ENCODE results near the gene MSANTD2.

MSANTD2 gene

GRCh38 chr11:124825876-124826275 is 25.7 kb upstream of the MSANTD2 start:
- in situ Hi-C loops (cut with MboI; ENCODE audit: low pct_unique_long_range_greater_than_20kb, low sequenced_read_pairs): loop anchor here (25.0 kb wide), 1 partner anchor 164 kb away; the partner anchor contains the start of genes SIAE and SPA17
- no peak for DNase-seq

GRCh38 chr11:124823512-124824376 is 23.5 kb upstream of the MSANTD2 start:
- in situ Hi-C loops (cut with MboI; ENCODE audit: low pct_unique_long_range_greater_than_20kb, low sequenced_read_pairs): no loop called here
- DNase-seq: no peak

DNA sequence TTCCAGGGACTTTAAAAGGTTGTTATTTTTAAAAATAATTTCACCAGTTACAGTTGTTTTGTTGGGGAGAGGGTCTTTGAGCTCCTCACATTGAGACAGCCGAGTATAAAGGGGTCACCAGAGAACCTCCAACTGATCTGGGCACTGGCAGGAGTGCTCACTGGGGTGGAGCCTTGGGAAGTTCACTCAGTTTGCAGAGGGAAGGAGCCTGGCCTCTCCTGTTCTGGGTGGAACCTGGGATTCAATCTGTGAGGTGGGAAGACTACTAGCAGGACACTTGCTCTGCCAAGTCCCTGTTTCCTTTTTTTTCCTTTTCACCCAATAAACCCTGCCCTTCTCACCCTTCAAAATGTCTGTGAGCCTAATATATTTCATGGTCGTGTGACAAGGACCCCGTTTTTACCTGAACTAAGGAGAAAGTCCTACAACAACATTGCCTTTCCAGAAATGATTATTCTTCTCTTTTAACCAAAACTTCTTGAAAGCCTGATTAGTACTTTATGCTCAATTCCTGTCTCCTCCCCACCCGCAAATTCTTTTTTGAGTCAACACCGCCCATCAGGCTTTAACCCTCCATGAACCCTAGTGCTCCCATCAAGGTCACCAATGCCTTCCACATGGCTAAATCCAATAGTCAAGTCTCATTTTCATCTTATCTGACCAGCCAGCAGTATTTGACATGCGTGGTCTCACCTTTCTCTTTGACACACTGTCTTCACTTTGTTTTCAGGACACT is 22.0 kb upstream of the MSANTD2 start:
- DNase-seq: no peak
- in situ Hi-C loops (cut with MboI; ENCODE audit: low pct_unique_long_range_greater_than_20kb, low sequenced_read_pairs): no loop called here

GRCh38 chr11:124817036-124817435 is 16.8 kb upstream of the MSANTD2 start:
- in situ Hi-C loops (cut with MboI; ENCODE audit: low pct_unique_long_range_greater_than_20kb, low sequenced_read_pairs): no loop called here
- no peak for DNase-seq

GRCh38 chr11:124814739-124815138 is 14.5 kb upstream of the MSANTD2 start:
- in situ Hi-C loops (cut with MboI; ENCODE audit: low pct_unique_long_range_greater_than_20kb, low sequenced_read_pairs): no loop called here
- no peak for DNase-seq

DNA sequence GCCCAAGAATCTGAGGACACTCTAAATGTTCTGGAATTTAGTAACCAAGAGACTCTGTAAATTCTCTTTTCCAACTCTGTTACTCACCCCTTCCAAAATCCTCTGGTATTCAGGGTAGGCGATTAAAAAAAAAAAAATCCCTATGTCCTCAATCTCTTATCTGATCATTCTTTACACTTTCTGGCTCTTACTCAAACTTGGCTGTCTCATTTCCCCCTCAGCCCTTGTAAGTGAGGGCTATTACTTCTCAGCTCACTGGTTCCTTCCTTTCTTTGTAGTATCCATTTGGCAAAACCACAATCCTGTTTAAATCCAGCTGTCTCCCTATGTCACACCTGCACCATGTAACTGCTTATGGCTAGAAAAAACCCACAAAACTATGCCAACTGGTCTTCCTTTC is 12.7 kb upstream of the MSANTD2 start:
- in situ Hi-C loops (cut with MboI; ENCODE audit: low pct_unique_long_range_greater_than_20kb, low sequenced_read_pairs): no loop called here
- no peak for DNase-seq

GRCh38 chr11:124811399-124812125 is 11.4 kb upstream of the MSANTD2 start:
- no peak for DNase-seq
- in situ Hi-C loops (cut with MboI; ENCODE audit: low pct_unique_long_range_greater_than_20kb, low sequenced_read_pairs): no loop called here

- no peak for DNase-seq
- in situ Hi-C loops (cut with MboI; ENCODE audit: low pct_unique_long_range_greater_than_20kb, low sequenced_read_pairs): no loop called here
Observed at GRCh38 chr11:124807660-124808270, 7.6 kb upstream of the MSANTD2 start.

GRCh38 chr11:124807201-124807600 is 7.0 kb upstream of the MSANTD2 start:
- no peak for DNase-seq

GRCh38 chr11:124804884-124805283 is 4.7 kb upstream of the MSANTD2 start:
- in situ Hi-C loops (cut with MboI; ENCODE audit: low pct_unique_long_range_greater_than_20kb, low sequenced_read_pairs): no loop called here
- no peak for DNase-seq

More at GRCh38 chr11:124807201-124807600, 7.0 kb upstream of the MSANTD2 start:
- in situ Hi-C loops (cut with MboI; ENCODE audit: low pct_unique_long_range_greater_than_20kb, low sequenced_read_pairs): no loop called here

DNA sequence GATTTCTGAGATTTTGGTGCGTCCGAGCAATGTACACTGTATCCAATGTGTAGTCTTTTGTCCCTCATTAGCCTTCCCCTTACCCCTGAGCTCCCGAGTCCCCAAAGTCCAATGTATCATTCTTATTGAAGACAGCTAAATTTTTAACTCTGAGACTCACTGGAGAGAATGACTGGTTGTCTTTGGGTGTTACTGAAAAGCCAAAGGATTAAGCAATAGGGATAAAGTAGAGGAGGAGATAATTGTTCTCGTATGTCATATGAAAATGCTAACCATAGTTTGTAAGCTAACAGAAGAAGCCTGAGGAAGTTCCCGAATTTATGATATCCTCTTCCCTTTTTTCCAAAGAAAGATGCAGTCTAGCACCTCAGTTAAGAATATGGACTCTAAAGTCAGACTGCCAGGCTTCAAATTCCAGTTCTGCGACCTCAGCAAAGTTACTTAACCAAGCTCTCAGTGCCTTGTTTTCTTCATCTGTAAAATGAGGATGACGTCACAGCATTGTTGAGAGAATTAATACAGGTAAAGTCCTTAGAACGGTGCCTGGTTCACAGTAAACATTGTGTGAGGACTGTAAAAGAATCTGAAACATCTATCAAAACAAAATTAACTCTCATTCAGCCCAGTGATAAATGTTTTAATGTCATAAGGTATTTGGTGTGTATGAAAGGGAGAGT is 1.6 kb upstream of the MSANTD2 start:
- no peak for DNase-seq
- in situ Hi-C loops (cut with MboI; ENCODE audit: low pct_unique_long_range_greater_than_20kb, low sequenced_read_pairs): no loop called here

DNA sequence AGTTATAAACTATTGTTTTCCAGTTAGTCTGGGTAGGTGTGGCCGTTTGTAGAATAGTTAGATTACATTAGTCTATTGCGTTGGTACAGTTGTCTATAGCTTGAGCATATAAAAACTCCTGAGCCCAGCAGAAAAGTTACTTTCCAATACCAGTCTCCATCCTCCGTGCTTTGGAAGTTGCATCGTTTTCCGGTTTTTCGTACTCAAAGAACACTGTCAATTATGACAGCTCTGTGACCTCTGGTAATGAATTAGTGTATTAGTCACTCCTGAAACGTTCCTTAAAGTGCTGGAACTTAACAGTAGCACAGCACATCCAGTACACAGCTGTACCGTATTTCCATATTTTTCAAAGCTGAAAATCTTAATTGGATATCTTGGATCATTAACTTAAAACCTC is 808 bp upstream of the MSANTD2 start:
- in situ Hi-C loops (cut with MboI; ENCODE audit: low pct_unique_long_range_greater_than_20kb, low sequenced_read_pairs): no loop called here

DNA sequence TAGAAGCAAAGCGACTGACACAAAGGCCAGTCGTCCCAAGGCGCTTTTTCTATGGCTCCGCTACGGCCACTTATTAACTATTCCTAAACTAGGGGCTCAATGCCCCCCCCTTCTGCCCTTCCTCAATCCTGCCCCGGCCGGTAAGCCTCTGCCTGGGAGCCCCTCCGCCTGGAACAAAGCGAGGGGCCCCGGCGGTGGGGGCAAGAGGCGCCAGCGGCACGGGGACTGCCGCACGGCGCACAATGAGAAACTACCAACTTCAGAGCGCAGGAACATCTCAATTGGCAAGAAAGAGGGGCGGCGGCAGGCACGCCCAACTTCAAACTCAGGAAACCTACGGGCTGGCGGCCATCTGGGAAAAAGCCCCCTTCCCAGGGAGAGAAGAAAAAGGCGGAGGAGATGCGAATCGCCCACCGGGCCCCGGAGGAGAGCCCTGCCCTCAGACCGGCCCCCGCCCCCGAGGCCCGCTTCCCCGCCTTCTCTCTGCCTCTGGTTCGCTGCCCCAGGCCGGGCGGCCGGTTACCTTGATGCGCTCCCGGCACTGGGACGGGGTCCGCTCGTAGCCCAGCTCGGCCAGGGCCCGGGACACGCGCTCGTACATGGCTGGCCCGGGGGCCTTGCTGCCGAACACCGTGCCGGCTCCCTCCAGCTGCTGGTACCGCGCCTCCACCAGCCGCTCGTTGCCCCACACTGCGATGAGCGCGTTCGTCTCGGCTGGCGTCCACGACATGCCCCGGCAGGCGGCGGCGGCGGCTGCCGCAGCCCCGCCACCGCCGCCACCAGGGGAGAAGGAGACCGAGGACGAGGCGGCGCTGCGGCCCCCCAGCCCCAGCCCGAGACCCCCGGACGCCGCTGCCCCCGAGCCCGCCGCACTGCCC is 619 bp downstream of the MSANTD2 start:
- in situ Hi-C loops (cut with MboI; ENCODE audit: low pct_unique_long_range_greater_than_20kb, low sequenced_read_pairs): no loop called here
- DNase-seq: peak; percentile 45

More for the DNA sequence above, 808 bp upstream of the MSANTD2 start:
- DNase-seq: no peak

DNA sequence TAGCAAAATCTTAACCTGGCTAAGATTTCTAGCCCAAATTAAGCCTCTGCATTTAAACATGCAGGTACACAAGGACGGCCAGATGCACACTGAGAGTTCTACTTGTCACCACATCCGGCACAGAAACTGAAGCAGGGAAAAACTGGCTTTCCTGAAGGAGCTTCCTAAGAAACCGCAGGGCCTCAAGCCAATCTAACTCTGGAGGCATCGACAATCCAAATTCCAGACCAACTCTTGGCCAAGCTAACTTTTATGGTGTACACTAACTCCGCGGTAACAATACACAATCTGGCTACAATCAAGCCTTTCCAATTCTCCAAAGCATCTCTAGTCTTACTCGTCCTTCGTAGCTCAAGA is 1.2 kb downstream of the MSANTD2 start:
- DNase-seq: no peak
- in situ Hi-C loops (cut with MboI; ENCODE audit: low pct_unique_long_range_greater_than_20kb, low sequenced_read_pairs): no loop called here

GRCh38 chr11:124796312-124796711 is 3.9 kb downstream of the MSANTD2 start:
- in situ Hi-C loops (cut with MboI; ENCODE audit: low pct_unique_long_range_greater_than_20kb, low sequenced_read_pairs): no loop called here
- no peak for DNase-seq

DNA sequence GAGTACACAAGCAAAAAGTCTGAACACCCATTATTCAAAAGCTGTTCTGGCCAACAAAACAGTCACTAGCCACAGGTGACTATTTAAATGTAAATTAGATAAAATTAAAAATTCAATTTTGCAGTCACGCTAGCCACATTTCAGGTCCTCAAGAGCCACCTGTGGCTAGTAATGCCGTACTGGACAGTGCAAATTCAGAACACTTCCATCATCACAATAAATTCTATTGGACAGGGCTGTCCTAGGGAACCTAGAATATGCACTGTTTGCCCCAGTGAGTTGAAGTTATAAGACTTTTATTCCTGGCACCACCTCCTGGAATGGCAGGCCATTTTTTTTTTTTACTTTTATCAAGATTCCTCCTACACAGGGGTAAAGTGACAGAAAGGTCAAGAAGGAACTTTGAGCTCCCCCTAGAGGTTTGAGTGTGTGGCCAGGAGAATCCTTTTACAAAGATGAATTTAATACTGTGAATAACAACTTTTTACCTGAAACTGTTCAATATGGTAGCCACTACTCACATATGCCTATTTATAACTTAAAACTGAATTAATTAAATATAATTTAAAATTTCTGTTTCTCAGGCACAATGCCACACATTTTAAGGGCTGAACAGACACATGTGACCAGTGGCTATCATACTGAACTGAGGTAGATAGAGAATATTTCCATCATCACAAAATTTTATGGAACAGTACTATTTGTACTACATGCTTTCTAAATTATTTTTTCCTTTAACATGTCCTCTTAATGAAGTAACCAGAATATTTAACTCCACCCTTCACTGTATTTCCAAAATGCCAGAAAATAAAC is 6.5 kb downstream of the MSANTD2 start:
- DNase-seq: peak; percentile 65
- in situ Hi-C loops (cut with MboI; ENCODE audit: low pct_unique_long_range_greater_than_20kb, low sequenced_read_pairs): no loop called here

DNA sequence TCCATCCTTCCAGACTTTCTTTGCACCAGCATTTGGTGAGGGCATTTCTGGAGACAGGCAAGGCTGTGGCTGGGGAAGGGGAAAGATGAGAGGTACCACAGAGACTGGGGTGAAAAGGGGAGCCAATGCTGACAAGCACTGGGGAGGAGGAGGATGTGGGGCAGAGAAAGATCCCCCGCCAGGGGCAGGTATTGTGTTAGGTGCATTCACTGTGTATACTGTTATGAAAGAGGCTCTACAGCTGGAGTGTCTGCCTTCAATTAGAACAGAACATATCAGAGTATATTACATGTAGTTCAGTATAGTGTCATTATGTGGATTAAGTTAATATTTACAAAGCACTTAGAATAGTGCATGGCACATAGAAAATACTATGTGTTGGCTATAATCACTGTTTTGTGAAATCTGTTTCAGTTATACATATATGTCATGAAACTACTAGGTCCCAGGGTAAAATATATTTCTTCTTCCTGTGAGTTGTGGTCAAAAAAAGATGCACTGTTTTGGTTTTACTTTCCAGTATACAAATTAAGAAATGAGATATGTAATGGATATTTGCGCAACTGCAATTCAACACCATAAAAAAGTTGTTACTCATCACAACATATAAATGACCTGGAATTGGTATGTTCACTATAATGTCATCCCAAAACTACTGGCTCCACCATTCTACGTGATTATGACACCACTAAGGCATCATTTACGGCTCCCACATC is 8.4 kb downstream of the MSANTD2 start:
- in situ Hi-C loops (cut with MboI; ENCODE audit: low pct_unique_long_range_greater_than_20kb, low sequenced_read_pairs): no loop called here

More for the DNA sequence above, 8.4 kb downstream of the MSANTD2 start:
- DNase-seq: no peak

Measured in KBM-7 (cell line).